HL-60 (cell line): ENCODE data around the gene ECHDC3.

Source experiments
- GABPA ChIP-seq: IDR thresholded peaks from 2 replicates; pipeline ENCODE4 v1.6.1; 2012; ENCODE audit warnings: low read depth
- POLR2AphosphoS5 ChIP-seq: IDR thresholded peaks from 2 replicates; pipeline ENCODE4 v1.6.1; 2012; ENCODE audit warnings: low read depth
- TF ChIP-seq, protein P1 (sequence below): IDR thresholded peaks from 2 replicates; pipeline ENCODE4 v1.6.1; 2012; ENCODE audit warnings: low read depth; ENCODE audit not compliant: insufficient replicate concordance
- TF ChIP-seq, protein P2 (sequence below): IDR thresholded peaks from one replicate; pipeline ENCODE4 v1.5.1; 2011; ENCODE audit warnings: low read length, control low read depth, inconsistent platforms; ENCODE audit not compliant: insufficient read depth

DNA sequence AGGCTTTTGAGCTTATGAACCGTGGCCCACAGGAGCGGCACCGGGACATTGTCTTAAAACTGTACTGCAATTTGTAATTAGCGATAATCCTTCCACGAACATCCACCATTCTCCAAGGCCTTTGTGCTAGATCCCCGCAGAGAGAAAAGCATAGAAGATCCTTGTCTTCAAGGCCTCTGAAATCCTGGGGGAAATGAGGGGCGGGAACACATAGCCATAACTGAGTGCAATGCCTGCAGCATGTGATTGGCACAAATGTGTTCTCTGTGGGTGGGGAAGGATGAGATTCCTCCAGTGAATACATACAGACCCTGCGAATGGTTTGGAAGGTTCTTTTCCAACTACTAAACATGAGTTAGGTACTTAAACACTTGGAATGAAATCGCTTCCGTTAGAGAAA is 55.1 kb downstream of the ECHDC3 start:
- TF ChIP-seq, protein P1, sequence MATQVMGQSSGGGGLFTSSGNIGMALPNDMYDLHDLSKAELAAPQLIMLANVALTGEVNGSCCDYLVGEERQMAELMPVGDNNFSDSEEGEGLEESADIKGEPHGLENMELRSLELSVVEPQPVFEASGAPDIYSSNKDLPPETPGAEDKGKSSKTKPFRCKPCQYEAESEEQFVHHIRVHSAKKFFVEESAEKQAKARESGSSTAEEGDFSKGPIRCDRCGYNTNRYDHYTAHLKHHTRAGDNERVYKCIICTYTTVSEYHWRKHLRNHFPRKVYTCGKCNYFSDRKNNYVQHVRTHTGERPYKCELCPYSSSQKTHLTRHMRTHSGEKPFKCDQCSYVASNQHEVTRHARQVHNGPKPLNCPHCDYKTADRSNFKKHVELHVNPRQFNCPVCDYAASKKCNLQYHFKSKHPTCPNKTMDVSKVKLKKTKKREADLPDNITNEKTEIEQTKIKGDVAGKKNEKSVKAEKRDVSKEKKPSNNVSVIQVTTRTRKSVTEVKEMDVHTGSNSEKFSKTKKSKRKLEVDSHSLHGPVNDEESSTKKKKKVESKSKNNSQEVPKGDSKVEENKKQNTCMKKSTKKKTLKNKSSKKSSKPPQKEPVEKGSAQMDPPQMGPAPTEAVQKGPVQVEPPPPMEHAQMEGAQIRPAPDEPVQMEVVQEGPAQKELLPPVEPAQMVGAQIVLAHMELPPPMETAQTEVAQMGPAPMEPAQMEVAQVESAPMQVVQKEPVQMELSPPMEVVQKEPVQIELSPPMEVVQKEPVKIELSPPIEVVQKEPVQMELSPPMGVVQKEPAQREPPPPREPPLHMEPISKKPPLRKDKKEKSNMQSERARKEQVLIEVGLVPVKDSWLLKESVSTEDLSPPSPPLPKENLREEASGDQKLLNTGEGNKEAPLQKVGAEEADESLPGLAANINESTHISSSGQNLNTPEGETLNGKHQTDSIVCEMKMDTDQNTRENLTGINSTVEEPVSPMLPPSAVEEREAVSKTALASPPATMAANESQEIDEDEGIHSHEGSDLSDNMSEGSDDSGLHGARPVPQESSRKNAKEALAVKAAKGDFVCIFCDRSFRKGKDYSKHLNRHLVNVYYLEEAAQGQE: no peak
- TF ChIP-seq, protein P2, sequence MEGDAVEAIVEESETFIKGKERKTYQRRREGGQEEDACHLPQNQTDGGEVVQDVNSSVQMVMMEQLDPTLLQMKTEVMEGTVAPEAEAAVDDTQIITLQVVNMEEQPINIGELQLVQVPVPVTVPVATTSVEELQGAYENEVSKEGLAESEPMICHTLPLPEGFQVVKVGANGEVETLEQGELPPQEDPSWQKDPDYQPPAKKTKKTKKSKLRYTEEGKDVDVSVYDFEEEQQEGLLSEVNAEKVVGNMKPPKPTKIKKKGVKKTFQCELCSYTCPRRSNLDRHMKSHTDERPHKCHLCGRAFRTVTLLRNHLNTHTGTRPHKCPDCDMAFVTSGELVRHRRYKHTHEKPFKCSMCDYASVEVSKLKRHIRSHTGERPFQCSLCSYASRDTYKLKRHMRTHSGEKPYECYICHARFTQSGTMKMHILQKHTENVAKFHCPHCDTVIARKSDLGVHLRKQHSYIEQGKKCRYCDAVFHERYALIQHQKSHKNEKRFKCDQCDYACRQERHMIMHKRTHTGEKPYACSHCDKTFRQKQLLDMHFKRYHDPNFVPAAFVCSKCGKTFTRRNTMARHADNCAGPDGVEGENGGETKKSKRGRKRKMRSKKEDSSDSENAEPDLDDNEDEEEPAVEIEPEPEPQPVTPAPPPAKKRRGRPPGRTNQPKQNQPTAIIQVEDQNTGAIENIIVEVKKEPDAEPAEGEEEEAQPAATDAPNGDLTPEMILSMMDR: no peak
- TF ChIP-seq POLR2AphosphoS5 (no peak), GABPA (no peak)
